Endodermal cell (in vitro differentiated cells): ENCODE results near the gene TMEM238. TPM values are rescaled to one million over a fixed set of nuclear protein-coding genes. Genes with fewer than 3 reads are reported as not detected.
A peak's percentile ranks its signal among the peaks of the same experiment; 100 is the strongest.
"Not testable (repeated sequence)": the region's sequence is repeated elsewhere in the genome, so short reads cannot be mapped to it uniquely, and the experiment has no call there.

Experiments used
- DNase-seq: peaks from one replicate; pipeline ENCODE4 v3.0.0-alpha.2; 2017
- H3K27ac ChIP-seq: 2 replicates; pipeline ENCODE4 v1.5.1; 2013; ENCODE audit warnings: mild to moderate bottlenecking, low read depth, low read length, moderate library complexity
- H3K27me3 ChIP-seq: 2 replicates; pipeline ENCODE4 v1.6.1; 2013; ENCODE audit warnings: mild to moderate bottlenecking, low read length, moderate library complexity; ENCODE audit not compliant: insufficient read depth, control insufficient read depth, poor library complexity, severe bottlenecking
- H3K36me3 ChIP-seq: 2 replicates; pipeline ENCODE4 v1.7.0; 2013; ENCODE audit warnings: mild to moderate bottlenecking, low read length, moderate library complexity; ENCODE audit not compliant: control insufficient read depth, insufficient read depth
- H3K4me1 ChIP-seq: one replicate; pipeline ENCODE4 v1.7.0; 2013; ENCODE audit warnings: low read length; ENCODE audit not compliant: control insufficient read depth, insufficient read depth
- H3K4me3 ChIP-seq: 2 replicates; pipeline ENCODE4 v1.5.1; 2013; ENCODE audit warnings: mild to moderate bottlenecking, low read length, moderate library complexity
- H3K9ac ChIP-seq: 2 replicates; pipeline ENCODE4 v1.6.1; 2013; ENCODE audit warnings: mild to moderate bottlenecking, low read length, moderate library complexity; ENCODE audit not compliant: poor library complexity, severe bottlenecking; ENCODE audit errors: extremely low read depth
- H3K9me3 ChIP-seq: 2 replicates; pipeline ENCODE4 v1.6.1; 2013; ENCODE audit warnings: mild to moderate bottlenecking, low read length, moderate library complexity; ENCODE audit not compliant: control insufficient read depth
- H3K27ac Mint-ChIP-seq: 2 replicates; pipeline ENCODE4 v1.8.0; 2020; ENCODE audit warnings: mixed read lengths
- H3K27me3 Mint-ChIP-seq: 2 replicates; pipeline ENCODE4 v1.8.0; 2021; ENCODE audit warnings: mild to moderate bottlenecking, mixed read lengths; ENCODE audit not compliant: insufficient read depth
- H3K36me3 Mint-ChIP-seq: 2 replicates; pipeline ENCODE4 v1.8.0; 2020; ENCODE audit warnings: low read depth, mixed read lengths
- H3K4me1 Mint-ChIP-seq: 2 replicates; pipeline ENCODE4 v1.8.0; 2020; ENCODE audit warnings: mixed read lengths
- H3K4me3 Mint-ChIP-seq: 2 replicates; pipeline ENCODE4 v1.8.0; 2020; ENCODE audit warnings: mild to moderate bottlenecking, moderate library complexity, mixed read lengths
- H3K9me3 Mint-ChIP-seq: 2 replicates; pipeline ENCODE4 v1.8.0; 2020; ENCODE audit warnings: mild to moderate bottlenecking, mixed read lengths
- CTCF ChIP-seq: fragments of 200-600 bp; sonication (generic); conservative IDR thresholded peaks from 2 replicates; pipeline ENCODE4 v1.5.0; 2021; ENCODE audit warnings: antibody characterized with exemption, mild to moderate bottlenecking
- WGBS, 2 experiments: methylation state at CpG; one replicate each; pipeline versions ENCODE4 v1.1.5 to v1.1.7; 2013; ENCODE audit warnings: missing lambda C conversion rate in 2 of 2, mixed read lengths in 1 of 2; ENCODE audit not compliant: insufficient coverage in 1 of 2, insufficient read length in 1 of 2; 5-methylcytosine and 5-hydroxymethylcytosine counted together
- total RNA-seq, 2 donors: library from RNA; stranded (reverse); fragmentation: NEBNext Ultra II Directional in 1 of 2; extraction: Animal tissue kit (Norgen Biotek cat#: 25700) in 1 of 2; gene quantifications; 2 replicates in 1 of 2; 3 replicates in 1 of 2; pipeline ENCODE4 v1.2.1, GENCODE V29; 2021

TMEM238 gene
- total RNA-seq, 2 donors from 2014 or later, result 3.9 to 4.4 TPM

GRCh38 chr19:55419103-55419502 is 35.0 kb upstream of the TMEM238 start:
- H3K27ac Mint-ChIP-seq, result no peak overlapping the region
- no peaks in the 10 kb centered on the region for H3K36me3 Mint-ChIP-seq
- H3K27me3 Mint-ChIP-seq, result peaks cover 42% of the 10 kb centered on the region
- Histone ChIP-seq H3K27me3 (no peaks in the 10 kb centered on the region), H3K9me3 (no peaks in the 10 kb centered on the region), H3K4me3 (no peak overlapping the region), H3K36me3 (no peaks in the 10 kb centered on the region), H3K9ac (no peak overlapping the region), H3K27ac (no peak overlapping the region), H3K4me1 (no peaks in the 10 kb centered on the region)
- H3K9me3 Mint-ChIP-seq, result peaks cover 11% of the 10 kb centered on the region
- TF ChIP-seq CTCF, result no peak
- peak; percentile 31 for DNase-seq
- no peak overlapping the region for H3K4me3 Mint-ChIP-seq
- WGBS, 2 experiments, result 60 to 78% methylated on average over 1 to 5 of the region's 5 CpGs
- no peaks in the 10 kb centered on the region for H3K4me1 Mint-ChIP-seq

- Mint-ChIP-seq H3K27me3 (peaks cover 38% of the 10 kb centered on the region), H3K27ac (no peak overlapping the region)
These were observed 34.1 kb upstream of the TMEM238 start for GRCh38 chr19:55418185-55418584.

GRCh38 chr19:55410168-55410567 is 26.1 kb upstream of the TMEM238 start:
- 75 to 93% methylated on average over 2 of the region's 2 CpGs for WGBS, 2 experiments
- peaks cover 39% of the 10 kb centered on the region for H3K27me3 Mint-ChIP-seq
- H3K36me3 Mint-ChIP-seq, result peaks cover 24% of the 10 kb centered on the region

More at GRCh38 chr19:55418185-55418584, 34.1 kb upstream of the TMEM238 start:
- Histone ChIP-seq H3K27me3 (no peaks in the 10 kb centered on the region), H3K9me3 (no peaks in the 10 kb centered on the region), H3K27ac (no peak overlapping the region), H3K36me3 (no peaks in the 10 kb centered on the region), H3K4me1 (no peaks in the 10 kb centered on the region), H3K9ac (no peak overlapping the region), H3K4me3 (no peak overlapping the region)
- DNase-seq, result peak; percentile 89
- Mint-ChIP-seq H3K36me3 (no peaks in the 10 kb centered on the region), H3K4me3 (no peak overlapping the region), H3K9me3 (peaks cover 11% of the 10 kb centered on the region), H3K4me1 (no peaks in the 10 kb centered on the region)
- peak; percentile 86 for TF ChIP-seq CTCF
- WGBS, 2 experiments, result 24 to 25% methylated on average over 7 of the region's 7 CpGs

GRCh38 chr19:55409179-55409578 is 25.1 kb upstream of the TMEM238 start:
- not testable (repeated sequence) for DNase-seq, H3K27me3 ChIP-seq, H3K9ac ChIP-seq, H3K27ac Mint-ChIP-seq, H3K4me1 ChIP-seq, H3K27ac ChIP-seq, H3K4me3 Mint-ChIP-seq
- Histone ChIP-seq H3K36me3 (peaks cover 25% of the 10 kb centered on the region), H3K4me3 (peak overlapping the region; percentile 78), H3K9me3 (peaks cover 31% of the 10 kb centered on the region)
- H3K9me3 Mint-ChIP-seq, result peaks cover 31% of the 10 kb centered on the region
- peaks cover 26% of the 10 kb centered on the region for H3K36me3 Mint-ChIP-seq
- H3K27me3 Mint-ChIP-seq, result peaks cover 33% of the 10 kb centered on the region
- peaks cover 14% of the 10 kb centered on the region for H3K4me1 Mint-ChIP-seq
- 90 to 100% methylated on average over 1 to 8 of the region's 8 CpGs for WGBS, 2 experiments

More at GRCh38 chr19:55410168-55410567, 26.1 kb upstream of the TMEM238 start:
- no peak overlapping the region for H3K4me3 Mint-ChIP-seq
- Histone ChIP-seq H3K27me3 (no peaks in the 10 kb centered on the region), H3K4me1 (peaks cover 2% of the 10 kb centered on the region), H3K9me3 (peaks cover 31% of the 10 kb centered on the region), H3K36me3 (peaks cover 17% of the 10 kb centered on the region), H3K27ac (no peak overlapping the region), H3K9ac (no peak overlapping the region), H3K4me3 (peak overlapping the region; percentile 34)
- peaks cover 14% of the 10 kb centered on the region for H3K4me1 Mint-ChIP-seq
- TF ChIP-seq CTCF, result no peak
- no peak for DNase-seq
- H3K9me3 Mint-ChIP-seq, result peaks cover 31% of the 10 kb centered on the region
- H3K27ac Mint-ChIP-seq, result no peak overlapping the region
